ENCODE measurements around the gene TFB1M.
"Not testable (repeated sequence)": the region's sequence is repeated elsewhere in the genome, so short reads cannot be mapped to it uniquely, and the experiment has no call there.

GRCh38 chr6:155362968-155363632 is 48.8 kb upstream of the TFB1M start:
- TF ChIP-seq CTCF (IDR thresholded peaks at IDR 0.05; ENCODE audit: poor library complexity); EZH2 (IDR thresholded peaks at IDR 0.05; ENCODE audit: borderline replicate concordance): not testable (repeated sequence)

Data from hepatocyte (in vitro differentiated cells).